Right lobe of liver (tissue), 4 donors: ENCODE measurements around the gene SPEM3.
A peak's percentile ranks its signal among the peaks of the same experiment; 100 is the strongest.

Source experiments
- POLR2A ChIP-seq: fragments of 450-650 bp; IDR thresholded peaks from one replicate; pipeline ENCODE4 v1.6.1; 2017; ENCODE audit warnings: antibody characterized with exemption, mild to moderate bottlenecking
- TF ChIP-seq, protein P1 (sequence below), 4 donors: fragments of 200-600 bp in 3 of 4; fragments of 450-650 bp in 1 of 4; IDR thresholded peaks; one replicate each; pipeline versions ENCODE4 v1.5.1 to v1.8.0; 2016 to 2022; ENCODE audit warnings: antibody characterized with exemption in 4 of 4, mild to moderate bottlenecking in 2 of 4
- donor health status: DM: no; HTN: no; CAD: no.
- donor health status: DM: no; HTN: no; CAD: no.
- donor health status: DM: no; HTN: yes; CAD: no.

- peak; percentile 41 for TF ChIP-seq POLR2A
- TF ChIP-seq, protein P1, sequence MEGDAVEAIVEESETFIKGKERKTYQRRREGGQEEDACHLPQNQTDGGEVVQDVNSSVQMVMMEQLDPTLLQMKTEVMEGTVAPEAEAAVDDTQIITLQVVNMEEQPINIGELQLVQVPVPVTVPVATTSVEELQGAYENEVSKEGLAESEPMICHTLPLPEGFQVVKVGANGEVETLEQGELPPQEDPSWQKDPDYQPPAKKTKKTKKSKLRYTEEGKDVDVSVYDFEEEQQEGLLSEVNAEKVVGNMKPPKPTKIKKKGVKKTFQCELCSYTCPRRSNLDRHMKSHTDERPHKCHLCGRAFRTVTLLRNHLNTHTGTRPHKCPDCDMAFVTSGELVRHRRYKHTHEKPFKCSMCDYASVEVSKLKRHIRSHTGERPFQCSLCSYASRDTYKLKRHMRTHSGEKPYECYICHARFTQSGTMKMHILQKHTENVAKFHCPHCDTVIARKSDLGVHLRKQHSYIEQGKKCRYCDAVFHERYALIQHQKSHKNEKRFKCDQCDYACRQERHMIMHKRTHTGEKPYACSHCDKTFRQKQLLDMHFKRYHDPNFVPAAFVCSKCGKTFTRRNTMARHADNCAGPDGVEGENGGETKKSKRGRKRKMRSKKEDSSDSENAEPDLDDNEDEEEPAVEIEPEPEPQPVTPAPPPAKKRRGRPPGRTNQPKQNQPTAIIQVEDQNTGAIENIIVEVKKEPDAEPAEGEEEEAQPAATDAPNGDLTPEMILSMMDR (IDR thresholded peaks at IDR 0.05), result no peak
Observed at GRCh38 chr17:7404737-7405349, 23.8 kb upstream of the SPEM3 start.
